GM12878 (cell line): ENCODE measurements around the gene TRAF3. TPM values are rescaled to one million over a fixed set of nuclear protein-coding genes. Genes with fewer than 3 reads are reported as not detected.

Source experiments
- ATAC-seq: fragments of 200-7000 bp; cut with Tn5 transposase; 3 replicates; pipeline ENCODE4 v1.9.1; 2020; ENCODE audit warnings: mild to moderate bottlenecking, moderate library complexity
- BruUV-seq: library from RNA; stranded (reverse); fragments of 400-500 nt; replicated peaks from 2 replicates; lab custom pipeline; 2021; lab: Mats Ljungman, UMichigan
- CTCF ChIA-PET: fragments of 300-600 bp; sonication (Branson Sonifier 250); formaldehyde crosslinking; extraction: SDS; loops from one replicate; lab custom pipeline; 2021; ENCODE audit warnings: inconsistent platforms; lab: Yijun Ruan, JAX
- POLR2A ChIA-PET: fragments of 350-600 bp; formaldehyde crosslinking; extraction: SDS; loops from one replicate; lab custom pipeline; 2021; ENCODE audit warnings: inconsistent platforms; lab: Charles Lee
- RAD21 ChIA-PET: fragments of 300-600 bp; sonication (Branson Sonifier 250); formaldehyde crosslinking; loops from one replicate; lab custom pipeline; 2023; ENCODE audit warnings: antibody characterized with exemption; ENCODE audit not compliant: unreplicated experiment; lab: Charles Lee
- SMC1A ChIA-PET: fragments of 300-600 bp; sonication (Branson Sonifier 250); formaldehyde crosslinking; loops from one replicate; lab custom pipeline; 2023; ENCODE audit not compliant: unreplicated experiment, uncharacterized antibody; lab: Charles Lee
- DNase-seq: peaks from one replicate; pipeline ENCODE4 v3.0.0-alpha.2; 2011; ENCODE audit warnings: low read depth, low spot score
- FAIRE-seq: peaks from 3 replicates; lab custom pipeline; 2011; peaks lifted over from hg19 to GRCh38; lab: Jason Lieb, UNC
- H2AFZ ChIP-seq: 2 replicates; pipeline ENCODE4 v1.6.0; 2011; ENCODE audit warnings: low read depth, low read length, control low read depth; ENCODE audit not compliant: control insufficient read depth
- H3K27ac ChIP-seq: 2 replicates; pipeline ENCODE4 v1.5.1; 2011; ENCODE audit warnings: control low read depth; ENCODE audit not compliant: control insufficient read depth, insufficient read depth
- H3K27me3 ChIP-seq, 2 experiments: replicated peaks in 1 of 2; 2 replicates each; pipeline versions ENCODE4 v1.6.0 to v1.6.1; 2011; ENCODE audit warnings: low read length in 1 of 2; ENCODE audit not compliant: control insufficient read depth in 2 of 2, insufficient read depth in 2 of 2
- H3K36me3 ChIP-seq, 2 experiments: 2 replicates each; pipeline ENCODE4 v1.5.1; 2011; ENCODE audit warnings: low read length in 1 of 2; ENCODE audit not compliant: control insufficient read depth in 2 of 2, insufficient read depth in 2 of 2
- H3K4me1 ChIP-seq: 2 replicates; pipeline ENCODE4 v1.6.1; 2011; ENCODE audit warnings: mild to moderate bottlenecking, low read length, moderate library complexity, mixed read lengths; ENCODE audit not compliant: control insufficient read depth, insufficient read depth
- H3K4me2 ChIP-seq: 2 replicates; pipeline ENCODE4 v1.6.0; 2011; ENCODE audit warnings: control low read depth; ENCODE audit not compliant: control insufficient read depth, insufficient read depth
- H3K4me3 ChIP-seq: fragments of 200-600 bp; sonication (generic); 2 replicates; pipeline ENCODE4 v1.5.1; 2016
- H3K79me2 ChIP-seq: 2 replicates; pipeline ENCODE4 v1.6.0; 2011; ENCODE audit warnings: low read length; ENCODE audit not compliant: control insufficient read depth, insufficient read depth
- H3K9ac ChIP-seq: 2 replicates; pipeline ENCODE4 v1.8.0; 2011; ENCODE audit warnings: low read length, control low read depth, mixed read lengths; ENCODE audit not compliant: control insufficient read depth, insufficient read depth
- H3K9me3 ChIP-seq: replicated peaks from 3 replicates; pipeline ENCODE4 v1.5.1; 2011; ENCODE audit warnings: mild to moderate bottlenecking, low read length; ENCODE audit not compliant: control insufficient read depth, insufficient read depth
- H4K20me1 ChIP-seq: 2 replicates; pipeline ENCODE4 v1.6.0; 2011; ENCODE audit not compliant: control insufficient read depth, insufficient read depth
- ATF7 ChIP-seq: fragments of 450-650 bp; IDR thresholded peaks from 2 replicates; pipeline ENCODE4 v1.6.1; 2016; ENCODE audit warnings: low read depth, mild to moderate bottlenecking
- CBX5 ChIP-seq: sonication (generic); IDR thresholded peaks from 2 replicates; pipeline ENCODE4 v1.6.1; 2016; ENCODE audit warnings: low read depth, moderate library complexity, mild to moderate bottlenecking, inconsistent platforms
- CHD2 ChIP-seq: IDR thresholded peaks from 2 replicates; pipeline ENCODE4 v1.6.1; 2011; ENCODE audit warnings: low read depth, low read length, improper control_type of control experiment, borderline replicate concordance
- EED ChIP-seq: sonication (generic); IDR thresholded peaks from 2 replicates; pipeline ENCODE4 v1.6.1; 2016; ENCODE audit warnings: antibody characterized with exemption, low read depth
- HDAC2 ChIP-seq: fragments of 200-600 bp; sonication (generic); IDR thresholded peaks from 2 replicates; pipeline ENCODE4 v1.6.1; 2017
- LARP7 ChIP-seq: fragments of 450-650 bp; IDR thresholded peaks from 2 replicates; pipeline ENCODE4 v1.6.1; 2017; ENCODE audit warnings: mild to moderate bottlenecking
- MTA3 ChIP-seq: IDR thresholded peaks from 2 replicates; pipeline ENCODE4 v1.6.1; 2012; ENCODE audit warnings: low read length, inconsistent platforms, borderline replicate concordance
- NBN ChIP-seq: fragments of 450-650 bp; IDR thresholded peaks from 2 replicates; pipeline ENCODE4 v1.6.1; 2016
- NFYA ChIP-seq: IDR thresholded peaks from 2 replicates; pipeline ENCODE4 v1.6.1; 2011; ENCODE audit warnings: low read depth, mild to moderate bottlenecking, low read length, improper control_type of control experiment, borderline replicate concordance
- PML ChIP-seq: IDR thresholded peaks from 2 replicates; pipeline ENCODE4 v1.6.1; 2012; ENCODE audit warnings: low read length, inconsistent platforms
- POLR2AphosphoS2 ChIP-seq: IDR thresholded peaks from 2 replicates; pipeline ENCODE4 v1.6.1; 2011; ENCODE audit warnings: low read depth, mild to moderate bottlenecking, low read length, improper control_type of control experiment, moderate library complexity
- SUZ12 ChIP-seq: fragments of 200-600 bp; sonication (generic); IDR thresholded peaks from one replicate; pipeline ENCODE4 v1.6.1; 2018; ENCODE audit warnings: antibody characterized with exemption, mild to moderate bottlenecking; ENCODE audit not compliant: unreplicated experiment
- TCF12 ChIP-seq: IDR thresholded peaks from 2 replicates; pipeline ENCODE4 v1.6.1; 2011; ENCODE audit warnings: low read depth, mild to moderate bottlenecking, low read length
- TCF3 ChIP-seq: IDR thresholded peaks from 2 replicates; pipeline ENCODE4 v1.6.1; 2012; ENCODE audit warnings: low read depth, mild to moderate bottlenecking, low read length, borderline replicate concordance; ENCODE audit not compliant: insufficient read depth
- YY1 ChIP-seq: IDR thresholded peaks from 2 replicates; pipeline ENCODE4 v1.6.1; 2011; ENCODE audit warnings: low read depth, mild to moderate bottlenecking, low read length
- ZNF622 ChIP-seq: fragments of 450-650 bp; IDR thresholded peaks from 2 replicates; pipeline ENCODE4 v1.6.1; 2017; ENCODE audit warnings: mild to moderate bottlenecking, inconsistent platforms
- WGBS: methylation state at CpG from one replicate; pipeline ENCODE4 v1.1.6; 2016; ENCODE audit warnings: low lambda C conversion rate; ENCODE audit not compliant: insufficient replicate concordance, insufficient coverage; ENCODE audit errors: missing lambda C conversion rate; 5-methylcytosine and 5-hydroxymethylcytosine counted together
- in situ Hi-C: fragments of 300-500 bp; cut with MboI; formaldehyde crosslinking; loops from 9 replicates; pipeline ENCODE4 v1.14.3; 2018; ENCODE audit warnings: mixed read lengths
- intact Hi-C: fragments of 100-400 bp; cut with micrococcal nuclease; formaldehyde crosslinking; loops from one replicate; pipeline ENCODE4 v1.14.2; 2022; ENCODE audit not compliant: unreplicated experiment
- polyA plus RNA-seq, 11 experiments: library from polyadenylated mRNA; depleted of rRNA in 4 of 11; unstranded in 6 of 11; stranded (reverse) in 5 of 11; fragments of >200 nt; fragmentation: Nextera tagmentation in 4 of 11; fragmentation: Illumina TruSeq in 1 of 11; extraction: Ambion mirVana in 4 of 11; extraction: Trizol in 1 of 11; gene quantifications; 1 replicate in 1 of 11; 2 replicates in 10 of 11; pipeline versions ENCODE4 v1.2.1 to v1.2.3, GENCODE V29; 2011 to 2016; ENCODE audit warnings: inconsistent platforms in 2 of 11, missing spikeins in 2 of 11, low read depth in 1 of 11
- total RNA-seq, 4 experiments: library from RNA; depleted of rRNA in 3 of 4; stranded (reverse); fragments of >200 nt in 3 of 4; fragmentation: Illumina TruSeq in 1 of 4; extraction: Trizol in 1 of 4; gene quantifications; 2 replicates each; pipeline versions ENCODE4 v1.2.1 to v1.2.3, GENCODE V29; 2013 to 2021
- TF ChIP-seq, protein P1 (sequence below): fragments of 150-350 bp; IDR thresholded peaks from 2 replicates; pipeline ENCODE4 v1.6.1; 2014; ENCODE audit warnings: mild to moderate bottlenecking, low read depth, low read length
- TF ChIP-seq, protein P2 (sequence below): fragments of 450-650 bp; formaldehyde crosslinking; IDR thresholded peaks from 2 replicates; pipeline ENCODE4 v1.5.0; 2022; ENCODE audit warnings: mild to moderate bottlenecking, missing genetic modification characterization
- TF ChIP-seq, protein P3 (sequence below): fragments of 450-650 bp; IDR thresholded peaks from 2 replicates; pipeline ENCODE4 v1.6.1; 2016; ENCODE audit warnings: mild to moderate bottlenecking, moderate library complexity, borderline replicate concordance

TRAF3 gene
- total and polyA plus RNA-seq, 10 of the 15 experiments (the other 5 are each of a cell fraction or from before 2014, with no cell fraction given) = 3.0 to 70.1 (median 36.5) TPM

DNA sequence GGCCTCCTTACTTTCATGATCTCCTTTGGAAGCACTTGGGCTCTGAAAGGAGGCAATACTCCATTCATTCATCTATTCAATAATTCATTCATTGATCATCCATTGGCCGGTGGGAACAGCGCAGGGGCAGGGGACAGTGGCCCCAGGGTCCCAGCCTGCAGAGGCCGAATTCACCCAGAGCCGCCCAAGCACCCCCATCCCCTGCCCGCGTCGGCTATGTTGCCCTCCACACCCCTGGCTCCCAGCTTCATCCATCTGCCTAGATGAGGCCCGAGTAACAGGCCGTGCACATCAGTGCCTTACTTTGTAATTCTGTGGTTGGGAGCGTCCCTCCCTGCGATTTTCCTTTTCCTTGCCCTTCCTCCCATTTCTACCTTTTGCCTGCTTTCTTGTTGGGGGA, 148.4 kb downstream of the TRAF3 start:
- ChIA-PET CTCF (interaction anchor here (2.6 kb wide), 1 partner anchor 231 kb away, joined by 13 read pairs; no protein-coding TSS in a partner anchor), POLR2A (no interaction called here), SMC1A (no interaction called here), RAD21 (interaction anchor here (2.4 kb wide), 1 partner anchor 231 kb away, joined by 13 read pairs; no protein-coding TSS in a partner anchor)
- peaks cover 16% of the 10 kb centered on the region for H3K4me1 ChIP-seq
- no peak overlapping the region for H2AFZ ChIP-seq
- H3K79me2 ChIP-seq = no peaks in the 10 kb centered on the region
- WGBS = 71% methylated on average over 6 of the region's 11 CpGs
- no TSS peak for BruUV-seq
- H3K9ac ChIP-seq = no peak overlapping the region
- H4K20me1 ChIP-seq = no peaks in the 10 kb centered on the region
- no peaks in the 10 kb centered on the region for H3K9me3 ChIP-seq
- intact Hi-C loops (no loop called here), in situ Hi-C loops (no loop called here)
- H3K4me2 ChIP-seq = no peak overlapping the region
- FAIRE-seq (no peak), ATAC-seq (no peak), DNase-seq (no peak)
- H3K4me3 ChIP-seq = no peak overlapping the region
- H3K27ac ChIP-seq = no peak overlapping the region
- peaks cover 14 to 18% of the 10 kb centered on the region in 2 experiments for H3K27me3 ChIP-seq
- TF ChIP-seq LARP7 (no peak), TCF12 (no peak), TCF3 (no peak), HDAC2 (no peak), MTA3 (no peak), SUZ12 (no peak), CBX5 (no peak), NBN (no peak), PML (no peak), CHD2 (no peak), EED (no peak), NFYA (no peak), POLR2AphosphoS2 (no peak), ATF7 (no peak), YY1 (no peak), ZNF622 (no peak)
- TF ChIP-seq, protein P1, sequence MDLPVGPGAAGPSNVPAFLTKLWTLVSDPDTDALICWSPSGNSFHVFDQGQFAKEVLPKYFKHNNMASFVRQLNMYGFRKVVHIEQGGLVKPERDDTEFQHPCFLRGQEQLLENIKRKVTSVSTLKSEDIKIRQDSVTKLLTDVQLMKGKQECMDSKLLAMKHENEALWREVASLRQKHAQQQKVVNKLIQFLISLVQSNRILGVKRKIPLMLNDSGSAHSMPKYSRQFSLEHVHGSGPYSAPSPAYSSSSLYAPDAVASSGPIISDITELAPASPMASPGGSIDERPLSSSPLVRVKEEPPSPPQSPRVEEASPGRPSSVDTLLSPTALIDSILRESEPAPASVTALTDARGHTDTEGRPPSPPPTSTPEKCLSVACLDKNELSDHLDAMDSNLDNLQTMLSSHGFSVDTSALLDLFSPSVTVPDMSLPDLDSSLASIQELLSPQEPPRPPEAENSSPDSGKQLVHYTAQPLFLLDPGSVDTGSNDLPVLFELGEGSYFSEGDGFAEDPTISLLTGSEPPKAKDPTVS = no peak
- TF ChIP-seq, protein P2, sequence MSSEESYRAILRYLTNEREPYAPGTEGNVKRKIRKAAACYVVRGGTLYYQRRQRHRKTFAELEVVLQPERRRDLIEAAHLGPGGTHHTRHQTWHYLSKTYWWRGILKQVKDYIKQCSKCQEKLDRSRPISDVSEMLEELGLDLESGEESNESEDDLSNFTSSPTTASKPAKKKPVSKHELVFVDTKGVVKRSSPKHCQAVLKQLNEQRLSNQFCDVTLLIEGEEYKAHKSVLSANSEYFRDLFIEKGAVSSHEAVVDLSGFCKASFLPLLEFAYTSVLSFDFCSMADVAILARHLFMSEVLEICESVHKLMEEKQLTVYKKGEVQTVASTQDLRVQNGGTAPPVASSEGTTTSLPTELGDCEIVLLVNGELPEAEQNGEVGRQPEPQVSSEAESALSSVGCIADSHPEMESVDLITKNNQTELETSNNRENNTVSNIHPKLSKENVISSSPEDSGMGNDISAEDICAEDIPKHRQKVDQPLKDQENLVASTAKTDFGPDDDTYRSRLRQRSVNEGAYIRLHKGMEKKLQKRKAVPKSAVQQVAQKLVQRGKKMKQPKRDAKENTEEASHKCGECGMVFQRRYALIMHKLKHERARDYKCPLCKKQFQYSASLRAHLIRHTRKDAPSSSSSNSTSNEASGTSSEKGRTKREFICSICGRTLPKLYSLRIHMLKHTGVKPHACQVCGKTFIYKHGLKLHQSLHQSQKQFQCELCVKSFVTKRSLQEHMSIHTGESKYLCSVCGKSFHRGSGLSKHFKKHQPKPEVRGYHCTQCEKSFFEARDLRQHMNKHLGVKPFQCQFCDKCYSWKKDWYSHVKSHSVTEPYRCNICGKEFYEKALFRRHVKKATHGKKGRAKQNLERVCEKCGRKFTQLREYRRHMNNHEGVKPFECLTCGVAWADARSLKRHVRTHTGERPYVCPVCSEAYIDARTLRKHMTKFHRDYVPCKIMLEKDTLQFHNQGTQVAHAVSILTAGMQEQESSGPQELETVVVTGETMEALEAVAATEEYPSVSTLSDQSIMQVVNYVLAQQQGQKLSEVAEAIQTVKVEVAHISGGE (CRISPR knock-in tag) = no peak
- TF ChIP-seq, protein P3, sequence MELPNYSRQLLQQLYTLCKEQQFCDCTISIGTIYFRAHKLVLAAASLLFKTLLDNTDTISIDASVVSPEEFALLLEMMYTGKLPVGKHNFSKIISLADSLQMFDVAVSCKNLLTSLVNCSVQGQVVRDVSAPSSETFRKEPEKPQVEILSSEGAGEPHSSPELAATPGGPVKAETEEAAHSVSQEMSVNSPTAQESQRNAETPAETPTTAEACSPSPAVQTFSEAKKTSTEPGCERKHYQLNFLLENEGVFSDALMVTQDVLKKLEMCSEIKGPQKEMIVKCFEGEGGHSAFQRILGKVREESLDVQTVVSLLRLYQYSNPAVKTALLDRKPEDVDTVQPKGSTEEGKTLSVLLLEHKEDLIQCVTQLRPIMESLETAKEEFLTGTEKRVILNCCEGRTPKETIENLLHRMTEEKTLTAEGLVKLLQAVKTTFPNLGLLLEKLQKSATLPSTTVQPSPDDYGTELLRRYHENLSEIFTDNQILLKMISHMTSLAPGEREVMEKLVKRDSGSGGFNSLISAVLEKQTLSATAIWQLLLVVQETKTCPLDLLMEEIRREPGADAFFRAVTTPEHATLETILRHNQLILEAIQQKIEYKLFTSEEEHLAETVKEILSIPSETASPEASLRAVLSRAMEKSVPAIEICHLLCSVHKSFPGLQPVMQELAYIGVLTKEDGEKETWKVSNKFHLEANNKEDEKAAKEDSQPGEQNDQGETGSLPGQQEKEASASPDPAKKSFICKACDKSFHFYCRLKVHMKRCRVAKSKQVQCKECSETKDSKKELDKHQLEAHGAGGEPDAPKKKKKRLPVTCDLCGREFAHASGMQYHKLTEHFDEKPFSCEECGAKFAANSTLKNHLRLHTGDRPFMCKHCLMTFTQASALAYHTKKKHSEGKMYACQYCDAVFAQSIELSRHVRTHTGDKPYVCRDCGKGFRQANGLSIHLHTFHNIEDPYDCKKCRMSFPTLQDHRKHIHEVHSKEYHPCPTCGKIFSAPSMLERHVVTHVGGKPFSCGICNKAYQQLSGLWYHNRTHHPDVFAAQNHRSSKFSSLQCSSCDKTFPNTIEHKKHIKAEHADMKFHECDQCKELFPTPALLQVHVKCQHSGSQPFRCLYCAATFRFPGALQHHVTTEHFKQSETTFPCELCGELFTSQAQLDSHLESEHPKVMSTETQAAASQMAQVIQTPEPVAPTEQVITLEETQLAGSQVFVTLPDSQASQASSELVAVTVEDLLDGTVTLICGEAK = no peak
- H3K36me3 ChIP-seq = no peaks in the 10 kb centered on the region
